Lower leg skin (tissue), 4 donors: ENCODE results near the gene KCNJ4. TPM values are rescaled to one million over a fixed set of nuclear protein-coding genes. Genes with fewer than 3 reads are reported as not detected.

Experiments
- DNase-seq, 2 donors: peaks; one replicate each; pipeline ENCODE4 v3.0.0-alpha.2; 2019; ENCODE audit warnings: low spot score in 2 of 2
- H3K4me3 ChIP-seq: fragments of 200-600 bp; sonication (generic); 2 replicates; pipeline ENCODE4 v1.5.1; 2017; ENCODE audit warnings: mild to moderate bottlenecking, low read depth; ENCODE audit not compliant: poor library complexity, severe bottlenecking
- POLR2A ChIP-seq, 2 donors: fragments of 450-650 bp; IDR thresholded peaks; one replicate each; pipeline ENCODE4 v1.6.1; 2016 to 2017; ENCODE audit warnings: antibody characterized with exemption in 2 of 2, mild to moderate bottlenecking in 1 of 2, moderate library complexity in 1 of 2
- WGBS, 2 donors: methylation state at CpG; one replicate each; pipeline ENCODE4 v1.1.5; 2018; 5-methylcytosine and 5-hydroxymethylcytosine counted together
- intact Hi-C: fragments of 100-400 bp; cut with DNase I; formaldehyde crosslinking; loops from one replicate; pipeline ENCODE4 v1.15.0; 2023; ENCODE audit warnings: low total_unique reads
- total RNA-seq, 4 donors: library from RNA; depleted of rRNA; stranded (reverse); fragments of >200 nt; gene quantifications; one replicate each; pipeline ENCODE4 v1.1.0, GENCODE V29; 2016
- TF ChIP-seq, protein P1 (sequence below), 3 donors: fragments of 450-650 bp; IDR thresholded peaks; one replicate each; pipeline ENCODE4 v1.5.1; 2016; ENCODE audit warnings: antibody characterized with exemption in 3 of 3, mild to moderate bottlenecking in 3 of 3, moderate library complexity in 2 of 3

KCNJ4 gene
- total RNA-seq, 4 donors from 2014 or later = 0.29 to 1.4 (median 0.46) TPM; not detected in 1

- WGBS, 2 donors = 53 to 58% methylated on average over 16 of the region's 16 CpGs
- intact Hi-C loops = no loop called here
- TF ChIP-seq POLR2A (IDR thresholded peaks at IDR 0.05) = no peak
- TF ChIP-seq, protein P1, sequence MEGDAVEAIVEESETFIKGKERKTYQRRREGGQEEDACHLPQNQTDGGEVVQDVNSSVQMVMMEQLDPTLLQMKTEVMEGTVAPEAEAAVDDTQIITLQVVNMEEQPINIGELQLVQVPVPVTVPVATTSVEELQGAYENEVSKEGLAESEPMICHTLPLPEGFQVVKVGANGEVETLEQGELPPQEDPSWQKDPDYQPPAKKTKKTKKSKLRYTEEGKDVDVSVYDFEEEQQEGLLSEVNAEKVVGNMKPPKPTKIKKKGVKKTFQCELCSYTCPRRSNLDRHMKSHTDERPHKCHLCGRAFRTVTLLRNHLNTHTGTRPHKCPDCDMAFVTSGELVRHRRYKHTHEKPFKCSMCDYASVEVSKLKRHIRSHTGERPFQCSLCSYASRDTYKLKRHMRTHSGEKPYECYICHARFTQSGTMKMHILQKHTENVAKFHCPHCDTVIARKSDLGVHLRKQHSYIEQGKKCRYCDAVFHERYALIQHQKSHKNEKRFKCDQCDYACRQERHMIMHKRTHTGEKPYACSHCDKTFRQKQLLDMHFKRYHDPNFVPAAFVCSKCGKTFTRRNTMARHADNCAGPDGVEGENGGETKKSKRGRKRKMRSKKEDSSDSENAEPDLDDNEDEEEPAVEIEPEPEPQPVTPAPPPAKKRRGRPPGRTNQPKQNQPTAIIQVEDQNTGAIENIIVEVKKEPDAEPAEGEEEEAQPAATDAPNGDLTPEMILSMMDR (IDR thresholded peaks at IDR 0.05) = no peak
- H3K4me3 ChIP-seq = no peak overlapping the region
- no peak for DNase-seq
Measured at GRCh38 chr22:38429499-38430068, 25.4 kb downstream of the KCNJ4 start.

DNA sequence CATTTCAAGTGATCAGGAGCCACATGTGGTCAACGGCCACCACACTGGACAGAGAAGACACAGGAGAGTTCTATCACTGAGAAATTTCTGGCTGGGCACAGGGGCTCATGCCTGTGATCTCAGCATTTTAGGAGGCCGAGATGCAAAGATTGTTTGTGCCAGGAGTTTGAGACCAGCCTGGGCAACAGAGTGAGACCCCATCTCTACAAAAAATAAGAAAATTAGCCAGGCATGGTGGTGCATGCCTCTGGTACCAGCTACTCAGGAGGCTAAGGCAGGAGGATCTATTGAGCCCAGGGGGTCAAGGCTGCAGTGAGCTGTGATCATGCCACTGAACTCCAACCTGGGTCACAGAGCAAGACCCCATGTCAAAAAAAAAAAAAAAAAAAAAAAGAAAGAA is 26.3 kb downstream of the KCNJ4 start:
- 82 to 97% methylated on average over 2 of the region's 2 CpGs for WGBS, 2 donors
- H3K4me3 ChIP-seq = no peak overlapping the region
- intact Hi-C loops = no loop called here
- DNase-seq = no peak
- TF ChIP-seq, protein P1 (IDR thresholded peaks at IDR 0.05) = no peak
- TF ChIP-seq POLR2A (IDR thresholded peaks at IDR 0.05) = no peak

DNA sequence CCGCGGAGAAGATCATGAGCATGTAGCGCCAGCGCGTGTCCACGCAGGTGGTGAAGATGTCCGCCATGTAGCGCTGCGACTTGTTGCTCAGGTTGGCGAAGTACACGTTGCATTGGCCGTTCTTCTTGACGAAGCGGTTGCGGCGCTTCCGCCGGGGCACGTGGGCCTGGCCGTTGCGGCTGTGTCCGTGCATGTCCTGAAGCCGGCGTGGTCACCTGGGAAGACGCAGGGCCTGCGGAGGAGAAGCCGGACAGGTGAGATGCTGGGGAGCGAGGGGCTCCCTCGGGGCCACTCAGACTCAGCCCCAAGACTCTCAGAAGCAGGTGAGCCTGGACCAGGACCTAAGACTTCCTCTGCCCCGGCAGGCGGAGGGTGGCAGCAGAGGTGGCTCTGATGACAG is 27.1 kb downstream of the KCNJ4 start:
- intact Hi-C loops = no loop called here
- WGBS, 2 donors = 95 to 96% methylated on average over 29 to 31 of the region's 31 CpGs
- H3K4me3 ChIP-seq = no peak overlapping the region
- no peak for DNase-seq
- no peak for TF ChIP-seq POLR2A (IDR thresholded peaks at IDR 0.05)
- TF ChIP-seq, protein P1 (IDR thresholded peaks at IDR 0.05) = no peak

- TF ChIP-seq, protein P1 (IDR thresholded peaks at IDR 0.05) = no peak
- no peak for TF ChIP-seq POLR2A (IDR thresholded peaks at IDR 0.05)
- no peak overlapping the region for H3K4me3 ChIP-seq
- no peak for DNase-seq
- intact Hi-C loops = no loop called here
- WGBS, 2 donors = 97 to 98% methylated on average over 33 to 34 of the region's 36 CpGs
Measured at GRCh38 chr22:38427465-38427864, 27.5 kb downstream of the KCNJ4 start.

GRCh38 chr22:38426628-38427027 is 28.4 kb downstream of the KCNJ4 start:
- intact Hi-C loops = no loop called here
- H3K4me3 ChIP-seq = no peak overlapping the region
- 80 to 91% methylated on average over 8 to 17 of the region's 17 CpGs for WGBS, 2 donors
- TF ChIP-seq POLR2A (IDR thresholded peaks at IDR 0.05) = no peak
- TF ChIP-seq, protein P1 (IDR thresholded peaks at IDR 0.05) = no peak
- no peak for DNase-seq

GRCh38 chr22:38424525-38425080 is 30.4 kb downstream of the KCNJ4 start:
- WGBS, 2 donors = 86 to 88% methylated on average over 11 to 12 of the region's 12 CpGs
- H3K4me3 ChIP-seq = no peak overlapping the region
- TF ChIP-seq POLR2A (IDR thresholded peaks at IDR 0.05) = no peak
- TF ChIP-seq, protein P1 (IDR thresholded peaks at IDR 0.05) = no peak
- DNase-seq = no peak
- intact Hi-C loops = no loop called here
